ENCODE measurements around the gene BMP8B.
"Not testable (repeated sequence)": the region's sequence is repeated elsewhere in the genome, so short reads cannot be mapped to it uniquely, and the experiment has no call there.

The BMP8B gene

GRCh38 chr1:39779137-39779536 is 9.5 kb downstream of the BMP8B start:
- DNase-seq (ENCODE audit: low read depth in 2 of 2), result no peak

- not testable (repeated sequence) for DNase-seq (ENCODE audit: low read depth in 2 of 2)
These were observed 10.1 kb downstream of the BMP8B start for GRCh38 chr1:39778463-39779099.

GRCh38 chr1:39777896-39778295 is 10.8 kb downstream of the BMP8B start:
- not testable (repeated sequence) for DNase-seq (ENCODE audit: low read depth in 2 of 2)

- DNase-seq (ENCODE audit: low read depth in 2 of 2), result no peak
These were observed 11.4 kb downstream of the BMP8B start for GRCh38 chr1:39777306-39777705.

GRCh38 chr1:39776886-39777285 is 11.8 kb downstream of the BMP8B start:
- DNase-seq (ENCODE audit: low read depth in 2 of 2), result no peak

GRCh38 chr1:39776400-39776713 is 12.3 kb downstream of the BMP8B start:
- no peak for DNase-seq (ENCODE audit: low read depth in 2 of 2)

GRCh38 chr1:39775676-39776399 is 12.8 kb downstream of the BMP8B start:
- not testable (repeated sequence) for DNase-seq (ENCODE audit: low read depth in 2 of 2)

- DNase-seq (ENCODE audit: low read depth in 2 of 2), result not testable (repeated sequence)
These were observed 13.5 kb downstream of the BMP8B start for GRCh38 chr1:39775141-39775540.

GRCh38 chr1:39773369-39773979 is 15.2 kb downstream of the BMP8B start:
- not testable (repeated sequence) for DNase-seq (ENCODE audit: low read depth in 2 of 2)

- DNase-seq (ENCODE audit: low read depth in 2 of 2), result not testable (repeated sequence)
These were observed 17.6 kb downstream of the BMP8B start, which contains the start of gene OXCT2 for GRCh38 chr1:39771022-39771532. Gene OXCT2 (minus strand): TSS chr1:39771348. CDS start chr1:39771255, 93 bp downstream.

GRCh38 chr1:39770100-39771021 is 18.3 kb downstream of the BMP8B start:
- peak in 1 of 2 donors; percentile 26 for DNase-seq (ENCODE audit: low read depth in 2 of 2)

- not testable (repeated sequence) for DNase-seq (ENCODE audit: low read depth in 2 of 2)
These were observed 19.2 kb downstream of the BMP8B start for GRCh38 chr1:39769502-39769901.

- DNase-seq (ENCODE audit: low read depth in 2 of 2), result not testable (repeated sequence)
These were observed 22.2 kb downstream of the BMP8B start for GRCh38 chr1:39766466-39766865.

GRCh38 chr1:39764512-39764911 is 24.2 kb downstream of the BMP8B start:
- DNase-seq (ENCODE audit: low read depth in 2 of 2), result not testable (repeated sequence)

- DNase-seq (ENCODE audit: low read depth in 2 of 2), result not testable (repeated sequence)
These were observed 24.9 kb downstream of the BMP8B start for GRCh38 chr1:39763619-39764374.

GRCh38 chr1:39762550-39763540 is 25.8 kb downstream of the BMP8B start:
- DNase-seq (ENCODE audit: low read depth in 2 of 2), result no peak

- no peak for DNase-seq (ENCODE audit: low read depth in 2 of 2)
These were observed 27.0 kb downstream of the BMP8B start for GRCh38 chr1:39761557-39762260.

- DNase-seq (ENCODE audit: low read depth in 2 of 2), result no peak
These were observed 27.6 kb downstream of the BMP8B start for GRCh38 chr1:39761016-39761415.
